CD4-positive, alpha-beta T cell treated with Interleukin-4 for 4 hours (primary cell): Measurements from ENCODE around the gene DOCK1.

Experiments
- DNase-seq: peaks from one replicate; pipeline ENCODE4 v3.0.0-alpha.2; 2020

DOCK1 gene

DNA sequence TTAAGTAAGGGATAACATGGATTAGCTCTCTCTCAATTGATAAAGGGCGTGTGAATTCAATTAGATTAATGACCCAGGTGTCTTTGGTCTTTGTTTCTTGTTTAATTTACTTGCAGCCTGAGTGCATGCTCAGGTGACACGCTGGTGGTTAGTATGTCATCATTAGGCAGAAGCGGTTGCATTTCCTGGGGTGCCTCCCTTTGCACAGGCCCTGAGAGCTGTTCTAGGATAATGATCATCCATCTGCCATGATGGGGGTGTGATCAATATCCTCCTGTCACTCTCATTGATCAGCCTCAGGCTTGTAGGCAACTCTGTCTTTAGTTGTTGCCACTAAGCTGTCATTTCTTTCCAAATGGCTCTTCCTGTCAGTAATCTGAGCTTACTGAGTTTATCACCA is 544.3 kb downstream of the DOCK1 start:
- no peak for DNase-seq

DNA sequence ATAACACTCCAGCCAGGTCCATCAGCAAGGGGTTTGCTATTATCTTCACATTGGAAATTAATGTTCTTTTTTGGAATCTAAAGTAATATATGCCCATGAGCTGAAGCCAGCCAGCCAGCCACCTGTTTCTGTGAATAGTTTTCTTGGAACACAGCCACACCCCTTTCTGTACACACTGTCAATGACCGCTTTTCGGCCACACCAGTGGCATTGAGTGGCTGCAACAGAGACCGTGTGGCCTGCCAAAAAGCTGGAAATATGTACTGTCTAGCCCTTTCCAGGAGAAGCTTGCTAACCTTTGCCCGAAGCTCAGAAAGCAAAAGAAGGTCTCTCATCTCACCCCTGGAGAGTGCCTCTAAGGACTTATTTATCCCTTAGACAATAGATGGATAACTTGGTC is 545.4 kb downstream of the DOCK1 start:
- DNase-seq, result no peak

DNA sequence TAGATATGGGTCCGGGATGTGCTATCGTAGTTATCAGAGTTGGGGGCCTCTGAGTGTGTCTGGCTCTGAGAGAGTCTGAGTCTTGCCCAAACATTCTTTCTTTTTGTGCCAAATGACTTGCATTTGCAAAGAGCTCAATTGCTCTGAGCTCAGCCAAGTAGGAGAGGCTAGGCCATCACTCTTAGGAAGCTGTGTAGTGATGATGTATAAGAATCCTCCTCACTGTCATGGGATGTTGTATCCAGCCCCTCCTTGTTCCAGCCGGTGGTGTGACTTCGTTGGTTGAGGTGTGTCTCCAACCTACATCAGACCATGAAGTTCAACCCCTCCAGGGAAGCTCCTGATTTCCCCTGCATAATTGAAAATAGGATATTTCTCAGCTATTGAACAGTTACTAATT is 546.4 kb downstream of the DOCK1 start:
- no peak for DNase-seq

DNA sequence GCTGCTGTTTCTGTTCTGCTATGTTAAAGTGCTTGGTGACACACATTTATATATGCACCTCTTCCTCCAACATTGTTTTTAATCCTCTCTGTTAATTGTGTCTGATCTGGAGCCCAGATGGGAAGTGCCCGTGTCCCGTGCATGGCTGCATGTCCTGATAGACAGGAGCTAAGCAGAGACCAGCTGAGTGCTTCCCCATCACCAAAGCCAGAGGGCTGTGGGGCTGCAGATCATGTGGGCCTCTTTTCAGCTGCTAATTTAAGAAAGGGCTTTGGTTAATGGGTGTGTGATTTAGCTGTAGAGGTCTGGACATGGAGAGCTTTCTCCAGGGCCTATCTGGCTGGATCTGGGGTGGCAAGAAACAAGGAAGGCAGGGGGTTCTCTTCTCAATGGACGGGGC is 547.3 kb downstream of the DOCK1 start:
- DNase-seq, result no peak

DNA sequence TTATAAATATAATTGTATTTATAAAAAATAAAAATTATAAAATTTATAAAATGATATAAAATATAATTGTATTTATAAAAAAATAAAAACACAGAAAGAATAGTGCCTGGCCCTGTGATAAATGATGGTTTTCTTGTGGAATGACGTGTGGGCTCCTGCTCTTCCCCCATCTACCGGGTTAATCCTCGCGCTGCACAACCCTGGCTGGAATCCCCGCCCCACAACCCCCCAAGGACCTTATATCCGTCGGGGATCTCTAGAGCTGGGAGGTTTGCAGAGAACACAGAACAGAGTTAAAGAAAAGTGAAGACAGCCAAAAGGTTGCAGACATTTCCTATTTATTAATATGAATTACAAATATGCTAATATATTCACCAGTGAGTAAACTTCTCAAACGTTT is 548.5 kb downstream of the DOCK1 start:
- DNase-seq, result no peak

DNA sequence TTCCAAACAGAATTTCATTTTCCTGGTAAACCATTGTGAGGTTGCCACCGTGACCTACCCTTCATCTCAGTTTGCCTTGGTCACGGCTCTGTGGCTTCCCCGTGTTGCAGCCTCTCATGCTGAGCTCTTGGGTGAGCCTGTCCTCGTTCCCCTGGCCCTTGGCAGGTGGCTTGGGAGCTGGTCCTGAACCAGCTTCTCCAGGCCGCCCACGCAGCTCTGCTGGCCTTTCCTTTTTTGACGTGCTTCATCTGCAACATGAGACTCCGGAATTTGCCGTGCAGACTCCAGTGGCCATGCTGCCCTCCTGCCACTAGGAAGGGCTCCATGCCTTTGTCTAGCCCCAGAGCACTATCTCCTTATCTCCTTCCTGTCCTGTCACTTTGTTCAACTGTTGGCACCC is 550.9 kb downstream of the DOCK1 start:
- no peak for DNase-seq

DNA sequence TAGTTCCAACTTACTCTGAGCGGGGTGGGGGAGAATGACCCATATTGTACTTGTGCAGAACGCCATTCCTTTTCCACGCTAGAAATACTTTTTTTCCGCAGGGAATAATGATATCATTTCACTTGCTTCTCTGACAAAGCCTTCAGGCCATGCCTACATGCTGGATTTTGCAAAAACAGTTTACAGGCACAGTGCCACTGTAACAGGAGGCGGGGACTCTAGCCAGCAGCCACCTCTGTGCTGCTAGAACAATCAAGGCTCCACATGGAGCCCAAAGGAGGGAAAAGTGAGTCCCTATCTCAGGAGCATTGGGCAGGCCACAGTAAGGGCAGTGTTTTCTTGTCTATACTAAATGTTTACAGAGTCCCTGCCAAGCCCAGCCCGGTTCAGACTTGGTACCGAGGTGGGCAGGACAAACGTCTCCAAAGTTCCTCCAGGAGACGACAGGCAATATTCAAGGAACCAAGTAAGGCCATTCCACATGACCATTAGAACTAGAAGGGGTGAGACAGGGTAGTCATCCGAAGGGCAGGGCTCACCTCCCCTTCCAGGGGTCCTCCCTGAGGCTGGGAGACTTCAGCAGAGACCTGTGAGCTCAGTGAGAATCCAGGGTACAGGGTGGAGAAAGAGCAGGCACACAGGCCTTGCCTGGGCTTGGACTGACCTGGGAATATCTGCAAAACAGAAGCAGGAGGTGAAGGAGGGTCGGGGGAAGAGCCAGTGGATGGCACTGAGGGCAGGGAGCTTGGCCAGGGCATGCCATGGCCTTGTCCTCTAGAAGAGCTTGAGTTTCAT is 553.0 kb downstream of the DOCK1 start:
- no peak for DNase-seq

DNA sequence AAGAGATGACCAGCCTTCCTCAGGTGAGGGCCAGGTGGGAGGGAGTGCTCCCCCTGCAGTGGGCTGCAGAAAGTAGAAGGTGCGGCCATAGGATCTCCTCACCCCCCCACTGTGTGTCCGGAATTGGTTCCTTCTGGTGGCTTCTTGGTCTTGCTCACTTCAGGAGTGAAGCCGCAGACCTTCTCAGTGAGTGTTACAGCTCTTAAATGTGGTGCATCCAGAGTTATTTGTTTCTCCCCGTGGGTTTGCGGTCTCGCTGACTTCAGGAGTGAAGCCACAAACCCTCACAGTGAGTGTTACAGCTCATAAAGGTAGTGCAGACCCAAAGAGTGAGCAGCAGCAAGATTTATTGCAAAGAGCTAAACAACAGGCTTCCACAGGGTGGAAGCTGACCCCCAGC is 553.6 kb downstream of the DOCK1 start:
- no peak for DNase-seq

DNA sequence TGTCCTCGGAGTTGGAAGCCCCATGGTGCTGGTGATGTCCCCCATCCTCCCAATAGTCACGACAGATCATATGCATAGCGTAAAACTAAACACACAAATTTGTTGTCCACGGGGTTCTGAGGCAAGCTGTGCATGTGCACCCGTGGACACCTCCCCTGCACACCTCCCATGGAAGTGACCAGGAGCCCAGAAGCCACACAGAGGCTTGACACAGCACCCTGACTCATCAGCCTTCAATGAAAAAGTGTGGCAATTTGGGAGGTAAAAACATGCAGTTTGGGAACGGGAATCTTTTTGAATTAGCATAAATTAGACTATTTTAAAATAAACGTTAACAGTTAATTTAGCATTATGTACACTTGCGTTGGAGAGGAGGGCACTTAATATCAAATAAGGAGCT is 554.7 kb downstream of the DOCK1 start:
- DNase-seq, result no peak

DNA sequence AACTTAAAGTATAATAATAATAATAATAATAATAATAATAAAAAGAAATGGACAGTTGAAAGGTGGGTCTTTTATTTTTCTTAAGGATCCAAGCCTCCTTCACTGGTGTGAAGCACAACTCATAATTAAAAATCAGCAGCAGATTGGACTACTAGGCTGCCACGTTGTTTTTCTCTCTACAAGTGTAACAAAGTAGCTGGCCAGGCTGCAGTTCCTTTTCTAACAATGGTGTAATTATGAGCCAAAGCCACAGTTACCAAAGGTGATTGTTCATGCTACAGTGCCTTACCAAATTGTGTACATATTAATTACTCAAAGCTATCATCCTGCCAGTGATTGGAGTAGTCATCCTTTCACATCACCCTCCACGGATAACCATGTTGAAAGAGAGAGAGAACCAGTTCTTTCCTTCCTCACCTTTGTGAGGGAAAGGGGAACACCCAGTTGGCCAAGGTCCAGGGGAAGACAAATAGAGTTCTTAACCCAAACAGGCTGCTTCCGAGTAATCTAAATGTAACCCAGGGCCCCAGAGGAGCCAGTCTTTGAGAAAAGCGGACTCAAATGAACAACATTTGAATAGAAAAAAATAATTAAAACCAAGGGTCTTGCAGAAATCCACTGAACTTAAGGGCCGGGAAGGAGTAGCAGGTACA is 557.5 kb downstream of the DOCK1 start:
- DNase-seq, result no peak

DNA sequence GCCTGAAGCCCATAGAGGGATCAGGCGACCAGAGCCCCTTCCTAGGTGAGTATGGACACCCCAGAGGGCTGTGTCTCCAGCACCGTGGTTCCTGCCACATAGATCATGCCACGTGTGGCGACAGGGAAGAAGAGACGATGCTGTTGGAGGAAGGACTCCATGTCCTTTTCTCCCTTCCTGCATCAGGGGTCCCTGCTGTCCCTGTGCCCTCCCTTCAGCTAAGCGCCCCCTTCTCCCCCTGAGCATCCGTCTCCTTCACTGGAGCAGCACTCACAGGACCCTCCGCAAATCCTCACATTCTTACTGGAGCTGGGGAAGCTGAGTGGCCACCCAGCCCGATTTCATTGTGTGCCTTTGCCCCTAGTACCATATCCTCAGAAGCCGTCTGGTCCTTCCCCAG is 558.3 kb downstream of the DOCK1 start:
- DNase-seq, result no peak

DNA sequence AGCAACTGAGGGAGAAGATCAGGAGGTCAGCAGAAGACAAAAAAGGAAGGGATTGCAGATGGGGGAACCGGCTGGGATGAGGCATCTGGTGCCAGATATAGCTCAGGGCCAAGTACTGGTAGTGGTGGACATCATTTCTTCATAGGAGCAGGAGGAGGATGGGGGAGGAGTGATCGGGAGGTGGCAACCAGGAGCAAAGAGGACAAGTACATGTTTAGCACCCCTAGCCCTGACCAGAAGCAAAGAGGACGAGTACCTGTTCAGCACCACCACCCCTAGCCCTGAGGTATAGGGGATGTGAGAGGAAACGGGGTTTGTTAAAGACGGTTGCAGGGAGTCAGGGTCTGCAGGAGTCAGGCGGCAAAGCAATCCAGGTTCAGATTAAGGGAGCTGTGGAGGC is 559.3 kb downstream of the DOCK1 start:
- no peak for DNase-seq

DNA sequence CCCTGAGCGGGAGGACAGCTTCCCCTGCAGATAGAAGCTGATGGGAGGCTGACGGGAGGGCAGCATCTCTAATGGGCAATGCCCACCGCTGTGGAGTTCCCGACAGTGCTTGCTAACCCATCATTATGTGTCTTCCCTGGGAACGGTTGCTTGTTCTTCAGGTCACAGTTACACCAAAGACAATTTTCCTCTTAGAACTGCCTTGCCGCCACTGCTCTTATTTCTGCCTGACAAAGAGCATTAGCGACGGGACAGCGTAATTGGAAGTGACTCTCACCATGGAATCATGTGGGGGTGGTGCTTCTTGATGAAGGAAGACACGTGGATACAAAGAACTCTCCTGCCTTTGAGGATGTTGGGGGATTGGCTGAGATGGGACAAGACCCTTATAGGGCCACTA is 562.6 kb downstream of the DOCK1 start:
- DNase-seq, result no peak

DNA sequence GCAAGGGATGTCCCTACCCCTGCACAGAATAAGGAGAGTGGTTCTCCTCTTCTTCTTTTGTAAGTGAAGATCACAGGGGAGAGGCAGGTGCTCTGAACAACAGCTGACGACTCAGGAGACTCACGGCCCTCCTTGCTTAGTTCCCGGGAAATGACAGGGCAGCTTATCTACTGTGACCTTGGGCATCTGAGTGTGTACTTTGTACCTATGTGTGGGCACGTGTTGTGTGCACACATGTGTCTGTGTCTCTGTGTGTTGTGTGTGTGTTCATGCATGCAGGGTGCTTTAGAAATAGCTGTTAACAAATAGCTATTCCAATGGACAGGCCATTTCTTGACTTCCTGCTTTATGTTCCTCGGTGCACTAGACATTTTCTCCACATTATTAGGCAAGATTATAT is 563.4 kb downstream of the DOCK1 start:
- no peak for DNase-seq

DNA sequence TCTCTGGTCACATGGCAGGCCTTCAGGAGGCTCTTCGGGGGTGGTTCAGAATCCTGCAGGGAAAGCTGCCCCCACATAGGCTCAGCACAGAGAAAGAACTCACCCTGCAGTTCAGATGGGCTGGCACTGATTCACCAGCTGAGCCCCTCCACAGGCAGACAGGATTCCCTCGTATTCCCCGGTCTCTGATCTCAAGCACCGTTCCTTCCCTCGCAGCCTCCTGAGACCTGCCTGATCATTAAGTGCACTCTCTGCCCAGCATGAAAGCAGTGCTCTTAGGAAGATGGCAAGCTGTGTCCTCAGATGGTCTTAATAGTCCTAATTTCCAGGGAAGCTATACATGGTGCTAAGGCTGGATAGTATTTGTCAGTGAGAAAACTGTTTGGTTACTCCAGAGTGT is 565.7 kb downstream of the DOCK1 start:
- no peak for DNase-seq

DNA sequence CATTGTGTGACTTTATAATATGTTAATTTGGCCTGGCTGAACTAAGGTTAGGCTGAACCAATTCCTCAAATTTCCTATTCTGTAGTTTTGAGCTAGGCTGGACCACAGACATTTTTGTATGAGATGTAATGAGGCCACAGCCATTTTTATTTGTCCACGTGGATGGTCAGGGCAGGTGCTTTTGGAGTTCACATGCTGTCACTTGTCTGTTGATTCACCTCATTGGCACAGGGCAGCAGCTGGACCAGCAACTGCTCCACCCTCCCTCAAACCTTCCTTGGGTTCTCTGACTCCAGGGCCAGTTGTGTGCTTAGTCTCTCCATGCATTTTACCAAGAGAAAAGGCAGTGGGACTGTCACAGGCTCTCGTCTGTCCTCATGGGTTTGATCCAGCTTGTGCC is 567.7 kb downstream of the DOCK1 start:
- DNase-seq, result no peak

DNA sequence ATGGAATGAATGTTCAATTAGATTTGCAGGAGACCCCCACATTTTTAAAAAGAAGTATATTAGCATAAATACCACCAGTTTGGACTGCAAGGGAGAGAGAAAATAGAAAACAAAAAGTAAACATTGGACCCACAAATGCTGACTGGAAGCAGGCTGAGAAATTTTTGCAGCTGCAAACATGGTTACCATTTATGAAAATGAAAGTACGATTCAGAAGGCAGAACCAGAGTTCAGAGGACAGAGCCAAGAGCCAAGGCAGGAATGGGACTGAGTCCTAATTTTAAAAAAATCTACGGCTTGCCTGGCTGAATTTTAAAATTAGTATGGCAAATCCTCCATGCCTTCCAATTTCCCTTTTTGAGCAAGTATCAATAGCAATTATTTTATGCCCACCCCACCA is 569.3 kb downstream of the DOCK1 start:
- no peak for DNase-seq

DNA sequence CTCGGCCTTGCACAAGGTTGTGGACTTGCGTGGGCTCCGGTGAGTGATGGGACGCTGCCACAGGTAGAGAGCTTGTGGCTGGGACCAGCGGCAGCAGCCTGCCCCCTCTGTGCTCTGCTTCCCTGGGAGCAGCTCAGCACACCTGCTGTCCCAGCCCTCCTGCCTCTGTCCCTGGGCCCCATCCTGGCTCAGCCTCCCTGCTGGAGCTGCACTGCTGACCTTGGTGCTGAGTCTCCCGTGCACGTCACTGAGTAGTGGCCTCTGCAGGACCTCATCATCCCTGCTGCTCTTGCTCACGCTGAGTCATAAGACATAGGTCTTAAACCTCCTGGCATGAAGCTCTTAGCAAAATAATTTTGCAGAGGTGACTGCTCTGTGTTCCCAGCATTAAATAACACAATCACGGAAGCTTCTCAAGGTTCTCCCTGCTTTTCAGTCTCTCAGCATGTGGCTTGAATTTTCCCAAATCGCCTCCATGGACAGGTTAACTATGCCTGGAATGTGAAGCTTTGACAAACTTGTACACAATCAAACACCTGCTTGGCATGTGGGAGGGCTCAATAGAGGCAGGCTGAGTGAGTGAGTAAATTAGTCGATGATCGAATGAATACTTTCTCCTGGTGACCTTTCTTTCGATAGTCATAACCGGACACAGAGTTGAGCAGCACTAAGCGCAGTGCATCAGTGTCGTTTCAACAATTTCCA is 580.1 kb downstream of the DOCK1 start:
- no peak for DNase-seq

DNA sequence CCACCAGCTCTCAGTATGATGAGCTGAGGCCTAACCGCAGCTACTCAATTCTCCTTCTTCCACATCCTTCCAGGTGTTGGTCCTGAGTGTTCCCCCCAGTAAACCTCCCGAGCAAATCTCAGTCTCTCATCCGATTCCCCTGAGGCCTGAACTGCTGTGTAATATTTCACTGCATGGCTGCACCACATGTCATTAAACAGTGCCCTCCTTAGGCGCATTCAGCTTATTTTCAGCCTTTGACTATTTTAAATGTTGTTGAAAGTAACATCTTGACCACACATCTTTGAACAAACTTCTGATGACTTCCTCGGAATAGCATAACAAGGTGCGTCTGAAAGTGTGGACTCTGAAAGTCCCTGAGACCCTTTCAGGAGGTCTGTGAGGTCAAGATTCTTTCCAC is 581.1 kb downstream of the DOCK1 start:
- DNase-seq, result no peak

DNA sequence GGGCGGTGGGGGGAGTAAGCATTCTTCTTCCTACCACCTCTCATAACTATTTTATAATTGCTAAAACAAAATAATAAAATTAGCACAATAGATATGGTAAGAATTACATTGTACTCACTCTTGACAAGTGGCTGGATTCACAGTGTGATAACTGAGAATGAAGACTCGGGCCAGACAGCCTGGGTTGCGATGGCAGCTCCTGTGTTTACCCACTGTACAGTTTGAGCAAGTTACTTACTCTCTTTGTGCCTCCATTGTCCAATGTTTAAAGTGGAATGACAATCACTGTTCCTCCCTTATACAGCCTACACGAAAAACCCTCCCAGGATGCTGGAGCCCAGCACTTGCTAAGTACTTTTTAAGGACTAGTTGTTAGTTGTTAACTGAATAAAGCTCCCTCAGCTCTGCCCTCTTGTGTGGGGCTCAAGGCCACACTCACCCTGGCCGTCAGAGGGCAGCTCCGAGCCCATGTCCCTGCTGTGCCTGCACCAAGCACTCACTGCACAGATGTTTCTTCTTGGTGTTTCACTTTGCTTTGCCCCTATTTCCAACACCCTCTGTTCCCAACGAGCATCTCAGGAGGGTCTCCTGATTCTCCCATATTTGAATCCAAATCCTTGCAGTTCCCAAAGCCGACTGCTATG is 587.5 kb downstream of the DOCK1 start:
- no peak for DNase-seq

DNA sequence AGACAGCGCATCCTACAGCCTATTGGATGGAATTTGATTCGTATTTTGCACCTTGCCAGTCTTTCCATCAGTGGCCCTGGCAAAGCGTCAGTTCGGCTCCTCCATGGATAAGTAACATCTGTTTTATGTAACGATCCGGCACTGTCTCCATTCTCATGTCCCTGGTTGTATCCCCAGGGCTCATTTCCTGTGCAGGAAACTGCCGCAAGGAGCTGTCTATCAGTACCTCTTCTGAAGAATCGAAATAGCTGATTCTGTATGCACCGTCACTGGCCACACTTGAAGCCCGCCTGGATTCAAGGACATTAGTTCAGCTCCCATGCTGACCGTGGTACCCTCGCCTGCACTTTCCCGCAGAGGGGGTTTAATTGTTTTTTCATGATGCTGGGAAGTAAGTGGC is 590.8 kb downstream of the DOCK1 start:
- no peak for DNase-seq

DNA sequence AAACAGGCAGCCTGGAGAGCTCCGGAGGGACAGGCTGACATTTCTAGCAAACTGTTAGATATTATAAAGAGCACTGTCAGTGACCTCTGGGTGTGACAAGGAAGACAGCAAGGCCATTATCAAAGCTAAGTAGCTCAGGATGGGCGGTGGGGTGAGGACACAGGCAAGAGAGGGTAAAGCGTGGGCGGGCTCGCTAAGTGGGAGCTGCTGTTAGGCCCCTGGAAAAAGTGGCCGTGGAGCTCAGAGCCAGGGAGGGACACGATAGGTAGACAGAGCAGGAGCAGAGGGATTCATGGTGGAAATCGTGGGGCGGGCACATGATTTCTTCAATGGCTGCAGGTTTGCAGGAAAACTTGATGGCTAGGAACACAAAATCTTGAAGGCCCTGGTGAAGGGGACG is 592.5 kb downstream of the DOCK1 start:
- no peak for DNase-seq

DNA sequence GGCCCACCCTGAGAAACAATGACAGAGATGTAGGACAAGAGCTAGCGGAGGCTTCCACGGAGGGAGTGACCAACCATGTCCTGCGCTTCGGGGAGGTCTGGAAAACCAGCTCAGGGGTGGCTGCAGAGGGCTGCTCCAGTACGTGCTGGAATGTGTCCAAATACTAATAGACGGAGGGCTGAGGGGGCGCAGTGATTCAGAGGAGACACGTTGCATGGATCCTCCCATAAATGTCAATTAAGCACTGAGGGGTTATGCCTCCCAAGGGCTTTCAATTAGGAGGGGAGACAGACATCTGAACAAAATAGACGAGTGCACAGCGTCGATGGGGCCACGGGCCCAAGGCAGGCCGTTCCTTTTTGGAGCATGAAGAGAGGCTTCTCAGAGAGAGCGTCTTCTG is 592.9 kb downstream of the DOCK1 start:
- DNase-seq, result no peak

DNA sequence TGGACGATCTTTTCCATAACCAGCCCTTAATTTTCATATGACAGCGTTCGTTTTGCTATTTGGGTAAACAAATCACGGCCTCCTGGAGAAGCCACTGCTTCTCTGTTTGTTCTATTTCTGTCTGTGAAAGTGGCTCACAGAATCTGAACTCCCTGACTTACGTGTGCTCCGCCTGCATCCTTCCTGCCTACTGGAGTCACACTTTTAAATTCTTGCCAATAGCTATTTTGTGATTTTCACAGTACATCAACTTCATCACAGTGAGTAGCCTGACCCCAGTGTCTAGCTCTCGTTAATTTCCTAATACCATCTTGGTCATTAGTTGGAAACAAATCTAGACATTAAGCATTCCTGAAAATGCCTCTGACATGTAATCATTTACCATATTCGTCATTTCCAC is 594.9 kb downstream of the DOCK1 start:
- DNase-seq, result no peak
